ENCODE data around the gene CPSF4L. TPM values are rescaled to one million over a fixed set of nuclear protein-coding genes. Genes with fewer than 3 reads are reported as not detected.

CPSF4L gene
- total and polyA plus RNA-seq, 2 of the 13 experiments (the other 11 are each of a cell fraction or from before 2014, with no cell fraction given): 0.73 to 1.6 TPM

DNA sequence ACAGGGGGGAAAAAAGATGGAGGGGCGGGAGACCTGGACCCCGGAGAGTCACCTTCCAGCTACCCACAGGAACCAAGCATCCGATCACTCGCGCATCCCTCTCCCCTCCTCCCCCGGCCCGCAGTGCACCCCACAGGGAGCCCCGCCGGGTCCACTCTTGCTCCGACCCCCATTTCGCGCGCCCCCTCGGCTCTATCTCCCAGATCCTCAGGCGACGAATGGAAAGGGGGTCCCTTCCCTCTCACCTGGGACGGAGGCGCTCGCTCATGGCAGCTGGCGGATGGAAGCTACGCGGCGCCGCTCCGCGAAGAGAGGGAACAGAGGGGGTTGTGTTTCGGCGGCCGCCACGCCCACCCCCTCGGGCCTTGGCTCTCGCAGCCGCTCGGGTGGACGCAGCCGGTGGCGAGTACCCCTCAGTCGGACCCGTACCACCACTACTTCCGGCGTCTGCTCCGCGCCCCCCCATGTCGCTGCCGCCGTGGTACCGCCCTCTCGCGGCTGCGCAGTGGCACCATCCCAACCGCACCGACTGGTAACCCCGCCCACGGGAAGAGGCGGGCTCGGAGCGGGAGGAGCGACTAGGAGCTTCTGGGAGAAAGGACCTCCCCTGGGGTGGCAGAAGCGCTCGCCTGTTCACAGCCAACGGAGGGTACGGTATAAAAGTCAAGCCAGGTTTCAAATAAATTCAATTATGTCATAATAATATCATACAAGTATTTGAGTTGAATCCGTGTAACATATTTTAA, 29.7 kb downstream of the CPSF4L start (continued):
- peak; percentile 87 for TF ChIP-seq THAP9 (CRISPR knock-in tag; IDR thresholded peaks at IDR 0.05; ENCODE audit: borderline replicate concordance)
- peak; percentile 83 for TF ChIP-seq GATAD1 (CRISPR knock-in tag; IDR thresholded peaks at IDR 0.05)
- TF ChIP-seq, protein P1, sequence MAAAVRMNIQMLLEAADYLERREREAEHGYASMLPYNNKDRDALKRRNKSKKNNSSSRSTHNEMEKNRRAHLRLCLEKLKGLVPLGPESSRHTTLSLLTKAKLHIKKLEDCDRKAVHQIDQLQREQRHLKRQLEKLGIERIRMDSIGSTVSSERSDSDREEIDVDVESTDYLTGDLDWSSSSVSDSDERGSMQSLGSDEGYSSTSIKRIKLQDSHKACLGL (CRISPR knock-in tag; IDR thresholded peaks at IDR 0.05): peak; percentile 56; the same call in 1 of the 2 replicates
- TF ChIP-seq ZBTB20 (CRISPR knock-in tag; IDR thresholded peaks at IDR 0.05; ENCODE audit: borderline replicate concordance, low read depth): peak; percentile 61; the same call in 1 of the 2 replicates
- 0 out of 2 replicates have a peak, but pooled peaks have one; percentile 52 for TF ChIP-seq ZSCAN9 (CRISPR knock-in tag; IDR thresholded peaks at IDR 0.05; ENCODE audit: borderline replicate concordance)
- TF ChIP-seq ZNF530 (CRISPR knock-in tag; IDR thresholded peaks at IDR 0.05; ENCODE audit: low read depth): no peak
- TF ChIP-seq, protein P2, sequence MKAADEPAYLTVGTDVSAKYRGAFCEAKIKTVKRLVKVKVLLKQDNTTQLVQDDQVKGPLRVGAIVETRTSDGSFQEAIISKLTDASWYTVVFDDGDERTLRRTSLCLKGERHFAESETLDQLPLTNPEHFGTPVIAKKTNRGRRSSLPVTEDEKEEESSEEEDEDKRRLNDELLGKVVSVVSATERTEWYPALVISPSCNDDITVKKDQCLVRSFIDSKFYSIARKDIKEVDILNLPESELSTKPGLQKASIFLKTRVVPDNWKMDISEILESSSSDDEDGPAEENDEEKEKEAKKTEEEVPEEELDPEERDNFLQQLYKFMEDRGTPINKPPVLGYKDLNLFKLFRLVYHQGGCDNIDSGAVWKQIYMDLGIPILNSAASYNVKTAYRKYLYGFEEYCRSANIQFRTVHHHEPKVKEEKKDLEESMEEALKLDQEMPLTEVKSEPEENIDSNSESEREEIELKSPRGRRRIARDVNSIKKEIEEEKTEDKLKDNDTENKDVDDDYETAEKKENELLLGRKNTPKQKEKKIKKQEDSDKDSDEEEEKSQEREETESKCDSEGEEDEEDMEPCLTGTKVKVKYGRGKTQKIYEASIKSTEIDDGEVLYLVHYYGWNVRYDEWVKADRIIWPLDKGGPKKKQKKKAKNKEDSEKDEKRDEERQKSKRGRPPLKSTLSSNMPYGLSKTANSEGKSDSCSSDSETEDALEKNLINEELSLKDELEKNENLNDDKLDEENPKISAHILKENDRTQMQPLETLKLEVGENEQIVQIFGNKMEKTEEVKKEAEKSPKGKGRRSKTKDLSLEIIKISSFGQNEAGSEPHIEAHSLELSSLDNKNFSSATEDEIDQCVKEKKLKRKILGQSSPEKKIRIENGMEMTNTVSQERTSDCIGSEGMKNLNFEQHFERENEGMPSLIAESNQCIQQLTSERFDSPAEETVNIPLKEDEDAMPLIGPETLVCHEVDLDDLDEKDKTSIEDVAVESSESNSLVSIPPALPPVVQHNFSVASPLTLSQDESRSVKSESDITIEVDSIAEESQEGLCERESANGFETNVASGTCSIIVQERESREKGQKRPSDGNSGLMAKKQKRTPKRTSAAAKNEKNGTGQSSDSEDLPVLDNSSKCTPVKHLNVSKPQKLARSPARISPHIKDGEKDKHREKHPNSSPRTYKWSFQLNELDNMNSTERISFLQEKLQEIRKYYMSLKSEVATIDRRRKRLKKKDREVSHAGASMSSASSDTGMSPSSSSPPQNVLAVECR (CRISPR knock-in tag; IDR thresholded peaks at IDR 0.05; ENCODE audit: borderline replicate concordance): peak; percentile 94; the same call in 1 of the 2 replicates
- peak; percentile 88 for TF ChIP-seq ZNF572 (CRISPR knock-in tag; IDR thresholded peaks at IDR 0.05)
- peak; percentile 52 for TF ChIP-seq HNRNPK (IDR thresholded peaks at IDR 0.05; ENCODE audit: low read depth, low read length, poor library complexity, severe bottlenecking)
- TF ChIP-seq BHLHE40 (IDR thresholded peaks at IDR 0.05; ENCODE audit: low read length): peak; percentile 78
- TF ChIP-seq, protein P3, sequence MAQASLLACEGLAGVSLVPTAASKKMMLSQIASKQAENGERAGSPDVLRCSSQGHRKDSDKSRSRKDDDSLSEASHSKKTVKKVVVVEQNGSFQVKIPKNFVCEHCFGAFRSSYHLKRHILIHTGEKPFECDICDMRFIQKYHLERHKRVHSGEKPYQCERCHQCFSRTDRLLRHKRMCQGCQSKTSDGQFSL (CRISPR knock-in tag; IDR thresholded peaks at IDR 0.05): peak; percentile 99
- TF ChIP-seq ARID3A (IDR thresholded peaks at IDR 0.05; ENCODE audit: low read depth, low read length): 0 out of 2 replicates have a peak, but pooled peaks have one; percentile 30
- TF ChIP-seq, protein P4, sequence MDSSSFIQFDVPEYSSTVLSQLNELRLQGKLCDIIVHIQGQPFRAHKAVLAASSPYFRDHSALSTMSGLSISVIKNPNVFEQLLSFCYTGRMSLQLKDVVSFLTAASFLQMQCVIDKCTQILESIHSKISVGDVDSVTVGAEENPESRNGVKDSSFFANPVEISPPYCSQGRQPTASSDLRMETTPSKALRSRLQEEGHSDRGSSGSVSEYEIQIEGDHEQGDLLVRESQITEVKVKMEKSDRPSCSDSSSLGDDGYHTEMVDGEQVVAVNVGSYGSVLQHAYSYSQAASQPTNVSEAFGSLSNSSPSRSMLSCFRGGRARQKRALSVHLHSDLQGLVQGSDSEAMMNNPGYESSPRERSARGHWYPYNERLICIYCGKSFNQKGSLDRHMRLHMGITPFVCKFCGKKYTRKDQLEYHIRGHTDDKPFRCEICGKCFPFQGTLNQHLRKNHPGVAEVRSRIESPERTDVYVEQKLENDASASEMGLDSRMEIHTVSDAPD (CRISPR knock-in tag; IDR thresholded peaks at IDR 0.05): no peak
- no peak for TF ChIP-seq ZSCAN20 (CRISPR knock-in tag; IDR thresholded peaks at IDR 0.05; ENCODE audit: borderline replicate concordance)
- TF ChIP-seq ETV6 (CRISPR knock-in tag; conservative IDR thresholded peaks at IDR 0.05): 0 out of 2 replicates have a peak, but pooled peaks have one; percentile 76
- TF ChIP-seq ZSCAN29 (CRISPR knock-in tag; conservative IDR thresholded peaks at IDR 0.05): peak; percentile 45; the same call in 1 of the 2 replicates

Measured in HepG2 (cell line).